Kidney capillary endothelial cell (primary cell): Measurements from ENCODE around the gene CHURC1.

ENCODE experiments used
- DNase-seq: peaks from one replicate; pipeline ENCODE4 v3.0.0-alpha.2; 2018; ENCODE audit warnings: low spot score

CHURC1 gene

DNA sequence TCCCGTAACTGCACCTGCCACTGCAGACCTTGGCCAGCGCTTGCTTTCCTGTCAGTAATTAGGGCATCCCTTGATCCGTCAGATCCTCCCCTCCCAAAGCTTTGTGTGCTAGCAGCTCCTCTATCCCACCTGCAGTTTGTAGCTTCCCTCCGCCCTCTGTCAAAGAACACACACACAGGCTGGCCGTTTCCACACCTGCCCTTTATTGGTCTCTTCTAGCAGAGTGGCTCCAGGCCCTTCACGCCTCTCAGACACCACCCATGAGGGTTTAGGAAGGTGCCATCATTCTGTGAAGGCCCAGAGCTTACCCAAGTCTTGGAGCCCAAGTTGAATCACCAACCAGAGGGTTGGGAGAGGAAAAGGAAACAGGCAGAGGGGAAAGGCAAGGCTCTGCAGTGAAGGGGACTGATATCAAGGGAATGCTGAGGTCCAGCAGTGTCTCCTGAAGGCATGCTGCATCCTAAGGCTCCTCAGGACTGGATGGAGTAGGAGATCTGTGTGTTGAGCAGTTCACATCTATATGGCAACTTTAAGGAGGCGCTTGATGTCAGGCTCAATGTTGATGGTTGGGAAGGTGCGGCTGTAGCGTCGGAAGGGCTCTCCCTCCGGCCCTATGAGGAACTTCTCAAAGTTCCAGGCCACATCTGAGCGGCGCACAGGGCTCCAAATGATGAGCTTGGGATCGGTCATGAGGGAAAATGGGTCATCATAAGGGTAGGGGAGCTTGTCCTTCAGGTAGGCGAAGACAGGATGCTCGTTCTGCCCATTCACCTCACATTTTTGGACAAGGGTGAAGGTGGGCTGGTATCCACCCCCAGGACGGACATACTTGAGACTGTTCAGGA lies 24.9 kb downstream of the CHURC1 start:
- no peak for DNase-seq

DNA sequence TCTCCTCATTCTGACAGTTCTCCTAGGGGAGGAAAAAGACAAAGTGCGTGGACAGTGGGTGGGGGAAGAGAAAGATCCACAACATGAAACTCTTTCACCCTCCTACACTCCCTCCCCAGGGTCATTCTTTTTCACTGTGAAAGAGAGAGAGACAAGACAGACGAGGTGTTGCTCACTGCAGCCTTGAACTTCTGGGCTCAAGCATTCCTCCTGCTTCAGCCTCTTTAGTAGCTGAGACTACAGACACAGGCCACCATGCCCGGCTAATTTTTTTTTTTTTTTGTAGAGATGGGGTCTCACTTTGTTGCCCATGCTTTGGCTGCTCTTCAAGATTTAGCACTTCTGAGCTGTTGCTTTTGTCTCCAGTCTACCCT lies 25.5 kb downstream of the CHURC1 start:
- no peak for DNase-seq

DNA sequence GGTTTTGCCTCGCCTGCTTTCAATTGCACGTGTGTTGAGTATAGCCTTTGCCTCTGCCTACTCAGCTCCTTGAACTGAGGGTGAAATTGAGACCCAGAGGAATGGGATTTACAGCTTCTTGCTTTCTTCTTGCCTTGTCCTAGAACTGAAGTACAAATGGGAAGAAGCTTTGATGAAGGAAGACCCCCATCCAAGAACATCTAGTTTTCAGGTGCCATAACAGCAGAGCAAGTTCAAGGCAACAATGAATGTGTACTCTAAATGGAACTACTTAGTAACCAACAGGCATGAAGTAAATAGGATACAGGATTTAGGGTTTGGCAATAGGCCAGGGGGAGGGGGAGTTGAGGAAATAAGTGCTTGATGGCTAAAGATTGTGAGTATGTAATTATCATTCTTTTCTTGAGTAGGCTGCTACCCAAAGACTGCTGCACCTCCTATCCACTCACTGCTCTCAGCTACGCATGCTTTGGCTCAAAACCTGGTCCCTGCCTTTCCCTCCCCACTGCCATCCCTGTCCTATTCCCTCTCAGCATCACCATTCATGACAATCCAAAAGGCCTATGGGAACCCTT lies 26.2 kb downstream of the CHURC1 start:
- DNase-seq: no peak

DNA sequence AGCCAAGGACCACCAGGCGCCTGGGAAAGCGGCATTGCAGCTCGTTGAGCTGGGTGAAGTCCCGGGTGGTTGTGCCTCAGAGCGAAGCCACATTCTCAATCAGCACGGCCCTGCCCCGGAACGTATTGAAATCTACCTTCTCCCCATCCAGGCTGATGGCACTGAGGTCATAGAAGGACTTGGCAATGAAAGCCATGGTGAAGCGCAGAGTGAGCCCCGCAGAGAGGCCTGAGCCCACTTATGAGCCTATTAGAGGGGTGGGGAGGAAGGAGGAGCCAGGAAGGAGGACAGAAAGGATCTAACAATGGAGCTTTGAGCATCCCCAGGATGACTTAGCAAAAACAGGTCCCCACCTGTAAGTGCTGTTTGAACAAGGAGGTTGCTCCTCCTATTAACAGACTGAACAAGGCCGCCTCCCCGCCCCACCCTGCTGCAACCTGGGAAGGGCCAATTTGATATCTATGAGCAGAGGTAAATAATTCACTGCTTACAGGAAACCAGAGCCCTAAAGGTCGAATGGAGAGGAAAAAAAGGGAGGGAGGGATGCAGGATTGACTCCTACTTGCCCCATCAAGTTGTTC lies 28.4 kb downstream of the CHURC1 start, which contains the start of gene GPX2:
GPX2 (minus strand) TSS at position 215 of the 581 bp plus-strand sequence; CDS start at position 196, 19 bp downstream.
- DNase-seq: no peak

DNA sequence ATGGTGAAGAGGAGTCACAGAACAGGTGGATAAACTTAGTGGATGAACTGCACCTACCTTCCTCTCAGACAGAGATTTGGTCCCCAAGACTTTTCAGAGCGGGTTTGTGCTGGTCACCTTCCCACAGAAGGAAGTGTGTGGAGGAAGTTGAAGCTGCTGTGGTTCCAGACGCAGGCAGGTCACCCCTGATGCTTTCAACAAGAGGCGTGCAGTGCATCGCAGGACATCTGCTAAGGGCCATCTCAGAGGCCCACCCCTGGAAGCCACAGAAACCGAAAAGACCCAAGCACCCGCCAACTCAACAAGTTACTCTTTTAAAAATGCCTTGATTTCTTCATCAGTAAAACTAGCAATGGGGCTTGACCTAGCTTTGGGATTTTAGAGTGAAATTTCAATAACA lies 29.3 kb downstream of the CHURC1 start:
- no peak for DNase-seq

DNA sequence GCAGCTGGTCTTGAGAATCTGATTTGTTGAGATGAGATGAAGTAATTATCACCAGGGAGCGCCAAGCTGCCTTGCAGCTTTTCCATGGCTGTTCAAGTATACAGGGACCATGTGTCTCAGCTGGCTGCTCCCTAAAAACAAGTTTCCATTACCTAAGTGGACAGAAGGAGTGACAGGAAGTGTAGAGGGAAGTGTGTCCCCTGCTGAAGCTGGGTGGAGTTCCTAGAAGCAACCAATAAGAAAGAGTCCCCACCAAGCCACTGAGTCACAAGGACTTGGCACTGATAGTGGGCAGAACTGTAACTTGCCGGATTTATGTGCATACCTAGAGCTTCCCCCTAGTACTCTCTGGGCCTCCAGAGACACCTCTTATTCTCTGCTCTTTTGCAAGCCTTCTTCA lies 29.8 kb downstream of the CHURC1 start:
- DNase-seq: no peak

DNA sequence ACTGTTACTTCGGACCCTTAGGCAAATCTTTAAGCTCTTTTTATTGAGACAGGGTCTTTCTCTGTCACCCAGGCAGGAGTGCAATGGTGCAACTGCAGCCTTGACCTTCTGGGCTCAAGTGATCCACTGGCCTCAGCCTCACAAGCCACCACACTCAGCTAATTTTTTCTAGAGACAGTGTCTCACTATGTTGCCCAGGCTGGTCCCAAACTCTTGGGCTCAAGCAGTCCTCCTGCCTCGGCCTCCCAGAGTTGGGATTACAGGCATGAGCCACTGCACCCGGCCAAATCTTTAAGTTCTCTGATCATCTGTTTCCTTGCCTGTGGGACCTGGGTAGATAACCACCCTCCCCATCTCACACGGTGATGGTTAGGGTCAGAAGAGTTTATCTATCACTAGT lies 30.6 kb downstream of the CHURC1 start:
- no peak for DNase-seq

DNA sequence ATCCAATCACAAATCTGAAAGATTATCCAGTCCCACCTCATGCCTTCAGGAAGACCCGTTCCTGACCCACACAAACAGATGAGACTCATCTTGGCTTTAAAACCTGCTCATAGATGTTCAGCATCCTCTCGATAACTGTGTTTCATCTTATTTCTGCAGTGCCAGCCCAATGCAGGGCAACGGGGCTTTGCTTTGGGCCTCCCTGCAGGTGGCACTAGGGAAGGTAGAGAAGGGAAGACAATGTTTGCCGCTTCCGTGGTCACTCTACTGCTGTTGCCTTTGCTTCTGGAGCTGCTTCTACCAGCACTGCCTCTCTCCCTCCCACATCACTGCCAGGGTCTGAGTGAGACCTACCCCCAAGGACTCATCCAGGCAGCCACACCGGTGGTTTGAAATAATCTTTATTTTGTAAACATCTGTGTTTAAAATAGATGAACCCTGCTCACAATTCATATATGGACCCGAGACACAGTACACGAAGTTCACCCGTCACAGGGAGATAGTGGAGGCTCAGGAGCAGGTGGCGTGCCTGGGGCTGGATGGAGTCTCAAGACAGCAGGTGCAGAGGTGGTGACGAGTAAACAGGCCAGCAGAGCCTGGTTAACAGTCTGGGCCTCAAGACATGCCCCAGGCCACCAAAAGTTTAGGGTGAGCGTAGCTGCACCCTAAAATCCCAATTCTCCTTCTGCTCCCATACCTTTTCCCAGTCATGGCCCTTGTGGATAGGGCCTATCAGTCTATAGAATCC lies 31.4 kb downstream of the CHURC1 start:
- DNase-seq: no peak

DNA sequence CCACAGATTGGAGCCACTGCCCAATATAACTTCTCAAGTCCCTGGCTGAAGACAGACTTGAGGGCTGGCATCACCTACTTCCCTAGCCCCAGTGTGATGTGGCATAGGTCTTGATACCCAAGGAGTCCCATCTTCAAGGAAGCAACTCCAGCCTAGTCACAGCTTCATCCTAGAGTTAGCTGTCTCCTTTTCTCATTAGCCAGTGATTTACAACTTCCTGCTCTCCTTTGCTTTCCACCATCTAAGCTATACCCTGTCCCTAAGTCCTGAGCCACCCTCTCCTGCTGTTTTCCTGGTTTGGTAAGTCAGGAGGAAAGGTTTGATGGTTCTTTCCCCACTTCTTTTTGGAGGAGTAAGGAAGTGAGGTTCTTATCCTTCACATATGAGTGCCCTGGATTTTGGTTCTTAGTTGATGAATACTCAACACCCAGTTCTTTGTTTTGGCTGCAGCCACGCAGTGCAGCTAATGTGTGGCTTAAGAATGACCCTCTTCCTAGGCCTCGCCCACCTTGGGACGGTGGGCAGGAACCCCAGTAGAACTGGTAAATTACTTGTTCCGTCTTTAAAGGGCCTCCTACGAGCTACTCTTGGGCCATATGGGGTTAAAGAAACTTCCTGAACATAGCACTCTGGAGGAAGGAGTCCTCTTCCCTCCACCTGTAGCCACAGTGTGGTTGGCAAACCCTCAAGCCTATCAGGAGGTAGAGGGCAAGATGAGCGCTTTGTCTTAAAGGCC lies 32.2 kb downstream of the CHURC1 start:
- no peak for DNase-seq

DNA sequence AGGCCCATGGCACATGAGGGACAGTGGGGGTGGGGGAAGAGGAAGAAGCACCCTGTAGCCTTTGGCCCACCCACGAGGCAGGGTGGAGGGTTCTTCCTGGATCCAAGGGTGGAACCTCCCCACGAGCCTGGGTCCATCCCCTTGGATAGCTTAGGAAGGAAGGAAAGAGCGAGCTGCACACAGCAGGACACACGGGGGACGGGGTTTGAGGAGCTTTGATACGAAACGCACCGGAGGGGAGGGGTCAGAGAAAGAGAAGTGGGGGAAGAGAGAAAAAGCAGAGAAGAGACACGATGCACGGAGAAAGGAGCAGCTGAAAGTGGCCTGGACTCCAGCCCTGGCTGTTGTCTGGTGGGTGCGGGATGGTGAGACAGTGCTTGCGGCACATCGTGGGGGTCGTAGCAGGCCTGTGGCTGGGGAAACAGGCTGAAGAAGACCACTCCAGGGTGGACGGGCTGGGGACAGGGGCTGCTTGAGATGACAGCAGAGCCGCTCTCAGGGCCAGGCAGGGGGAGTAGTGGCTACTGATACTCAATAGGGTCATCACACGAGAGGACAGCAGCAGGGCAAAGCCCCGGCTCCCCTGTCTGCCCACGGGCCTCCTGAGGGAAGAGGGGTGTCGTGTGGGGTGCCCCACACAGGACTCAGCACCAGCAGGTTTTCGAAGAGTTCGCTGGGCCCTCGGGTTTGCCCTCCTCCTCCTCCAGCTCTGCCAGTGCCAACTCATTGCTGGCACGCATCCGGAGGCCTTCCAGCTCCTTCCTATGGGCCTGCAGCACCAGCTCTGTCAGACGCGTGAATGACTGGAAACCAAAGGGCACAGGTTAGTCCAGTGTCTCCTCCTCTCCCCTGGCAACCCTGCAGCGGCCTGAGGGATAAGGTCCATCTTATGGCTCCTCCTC lies 33.7 kb downstream of the CHURC1 start:
- no peak for DNase-seq

DNA sequence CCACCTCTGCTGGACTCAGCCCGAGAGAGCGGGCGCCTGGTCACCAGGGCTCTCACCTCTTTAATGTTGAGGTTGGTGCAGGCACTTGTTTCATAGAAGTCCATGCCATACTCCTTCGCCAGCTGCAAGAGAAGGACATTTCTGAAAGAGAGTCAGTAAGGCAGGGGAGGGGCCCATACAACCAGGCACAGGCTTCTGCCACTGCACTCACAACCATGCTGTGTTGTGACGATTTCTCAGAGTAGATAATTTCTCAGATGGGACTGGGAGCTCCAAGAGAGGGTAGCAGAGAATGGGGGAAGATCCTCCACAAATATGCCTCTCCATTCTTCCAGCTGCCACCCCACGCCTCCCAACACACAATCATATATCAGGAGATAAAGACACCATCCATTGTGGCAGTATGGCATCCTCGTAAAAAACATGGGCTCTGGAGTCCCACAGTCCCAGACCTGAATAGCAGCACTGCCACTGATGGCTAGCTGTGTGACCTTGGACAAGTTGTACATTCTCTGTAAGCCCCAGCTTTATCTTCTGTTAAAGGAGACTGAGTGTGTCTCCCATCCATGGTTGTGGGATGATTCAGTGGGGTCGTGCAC lies 34.5 kb downstream of the CHURC1 start:
- DNase-seq: no peak

DNA sequence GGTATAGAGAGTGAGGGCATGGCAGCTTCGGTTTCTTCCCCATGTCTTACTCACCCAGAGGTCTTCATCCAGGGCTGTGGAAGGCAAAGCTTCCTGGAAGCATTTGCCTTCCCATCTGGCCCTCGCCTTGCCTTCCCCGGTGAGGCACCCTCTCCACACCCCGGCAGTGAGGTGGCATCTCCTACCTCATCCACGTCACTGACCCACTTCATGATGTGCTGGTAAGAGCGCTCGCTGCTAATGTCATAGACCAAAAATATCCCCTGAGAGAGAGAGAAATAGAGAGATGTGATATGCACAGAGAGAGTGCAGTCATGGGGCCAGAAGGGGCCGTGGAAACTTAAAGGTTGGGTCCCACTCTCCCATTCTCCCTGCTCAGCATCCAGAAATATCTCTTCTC lies 36.6 kb downstream of the CHURC1 start:
- DNase-seq: no peak

DNA sequence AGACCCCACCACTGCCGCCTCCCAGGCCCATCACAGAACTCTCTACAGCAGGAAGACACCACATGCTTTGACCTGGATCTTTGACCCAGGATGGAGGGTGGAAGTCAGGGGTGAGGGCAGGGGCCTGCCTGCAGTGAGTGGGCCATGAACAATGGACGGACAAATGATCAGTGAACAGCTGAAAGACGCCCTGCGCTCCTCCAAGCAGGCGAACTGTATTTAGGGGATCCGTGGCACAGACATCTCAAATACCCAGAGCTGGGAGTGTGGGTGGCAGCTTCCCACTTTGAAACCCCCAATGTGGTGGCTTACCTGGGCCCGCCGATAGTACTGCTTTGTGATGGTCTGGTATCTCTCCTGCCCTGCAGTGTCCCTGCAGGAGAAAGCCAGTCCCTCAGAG lies 37.0 kb downstream of the CHURC1 start:
- DNase-seq: no peak

DNA sequence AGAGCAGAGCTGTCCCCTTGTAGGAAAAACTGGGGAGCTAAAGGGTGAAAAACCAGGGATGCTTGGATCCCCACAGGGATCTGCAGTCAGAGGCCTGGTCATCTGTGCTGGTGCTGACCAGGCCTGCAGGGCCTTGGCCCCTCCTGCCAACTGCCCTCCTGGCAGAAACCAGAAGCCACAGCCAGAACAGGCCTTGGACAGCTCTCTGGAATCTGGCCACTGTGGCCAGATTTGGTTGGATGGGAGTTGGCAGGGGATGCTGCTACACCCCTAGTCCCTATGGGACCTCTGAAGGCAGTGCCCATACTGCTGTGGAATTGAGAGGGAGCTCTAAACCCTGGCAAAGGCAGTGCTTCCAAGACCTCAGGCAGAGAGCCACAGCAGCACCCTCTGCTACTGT lies 37.5 kb downstream of the CHURC1 start:
- no peak for DNase-seq

DNA sequence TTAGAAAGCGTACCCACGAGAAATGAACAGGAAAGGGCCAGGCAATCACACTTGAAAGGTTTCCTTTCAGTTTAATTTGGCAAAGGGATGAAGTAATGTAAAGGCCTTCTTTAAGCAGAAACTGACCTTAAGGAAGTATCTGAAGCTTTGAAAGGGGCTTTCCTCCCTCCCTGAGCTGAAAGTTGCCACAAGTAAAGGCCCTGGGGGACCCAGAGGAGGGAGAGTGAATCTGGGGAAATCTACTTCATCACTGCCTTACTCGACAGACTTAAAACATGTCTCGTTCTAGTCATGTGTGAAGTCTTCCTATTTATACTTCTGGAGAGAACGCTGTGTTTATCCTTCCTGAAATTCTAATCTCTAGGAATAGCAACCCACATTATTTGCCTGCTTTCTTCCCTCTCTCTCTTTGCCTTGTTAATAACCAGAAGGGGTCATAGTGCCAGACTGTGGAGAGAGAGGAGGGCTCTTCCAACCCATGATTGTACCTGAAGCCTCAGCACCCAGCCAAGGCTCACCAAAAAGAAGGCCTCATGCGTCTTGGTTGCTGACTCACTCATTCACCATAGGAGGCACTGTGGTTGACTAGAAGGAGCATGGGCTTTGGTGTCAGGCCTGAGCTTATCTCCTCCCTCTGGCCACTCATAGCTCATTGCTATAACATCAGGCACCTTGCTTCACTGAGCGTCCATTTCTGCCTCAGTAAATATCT lies 38.5 kb downstream of the CHURC1 start:
- DNase-seq: no peak

DNA sequence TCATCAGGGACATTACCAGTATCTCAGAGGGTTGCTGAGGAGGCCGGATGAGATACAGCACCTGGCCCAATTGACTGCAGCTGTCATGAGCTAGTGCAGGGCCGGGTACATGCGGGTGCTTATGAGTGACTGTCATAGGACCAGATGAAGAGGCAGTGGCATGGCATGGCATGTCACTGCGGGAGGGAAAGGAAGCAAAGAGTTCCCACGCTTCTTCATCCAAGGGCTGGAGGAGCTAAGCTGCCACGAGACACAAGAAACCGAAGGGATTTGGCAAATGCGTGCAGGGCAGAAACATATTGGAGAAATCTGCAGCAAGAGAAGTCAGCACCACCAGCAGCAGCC lies 39.0 kb downstream of the CHURC1 start:
- DNase-seq: no peak

DNA sequence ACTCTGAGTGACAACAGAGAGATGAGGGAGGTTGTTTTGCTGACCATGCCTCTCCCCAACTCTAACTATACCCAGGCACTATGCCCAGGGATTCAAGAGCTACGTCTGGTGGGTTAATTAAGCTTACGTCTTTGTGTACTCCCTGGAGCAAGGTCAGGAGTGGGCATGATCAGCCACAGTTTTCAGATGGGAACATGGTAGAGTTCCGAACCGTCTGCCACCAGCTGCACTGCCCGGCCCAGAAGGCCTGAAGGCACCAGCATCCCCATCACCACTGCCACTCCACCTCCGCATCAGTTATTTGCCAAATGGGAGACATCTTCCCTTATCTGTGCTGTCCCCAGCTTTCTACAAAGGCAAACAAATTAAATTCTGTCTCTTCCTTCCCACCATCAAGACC lies 39.4 kb downstream of the CHURC1 start:
- no peak for DNase-seq

DNA sequence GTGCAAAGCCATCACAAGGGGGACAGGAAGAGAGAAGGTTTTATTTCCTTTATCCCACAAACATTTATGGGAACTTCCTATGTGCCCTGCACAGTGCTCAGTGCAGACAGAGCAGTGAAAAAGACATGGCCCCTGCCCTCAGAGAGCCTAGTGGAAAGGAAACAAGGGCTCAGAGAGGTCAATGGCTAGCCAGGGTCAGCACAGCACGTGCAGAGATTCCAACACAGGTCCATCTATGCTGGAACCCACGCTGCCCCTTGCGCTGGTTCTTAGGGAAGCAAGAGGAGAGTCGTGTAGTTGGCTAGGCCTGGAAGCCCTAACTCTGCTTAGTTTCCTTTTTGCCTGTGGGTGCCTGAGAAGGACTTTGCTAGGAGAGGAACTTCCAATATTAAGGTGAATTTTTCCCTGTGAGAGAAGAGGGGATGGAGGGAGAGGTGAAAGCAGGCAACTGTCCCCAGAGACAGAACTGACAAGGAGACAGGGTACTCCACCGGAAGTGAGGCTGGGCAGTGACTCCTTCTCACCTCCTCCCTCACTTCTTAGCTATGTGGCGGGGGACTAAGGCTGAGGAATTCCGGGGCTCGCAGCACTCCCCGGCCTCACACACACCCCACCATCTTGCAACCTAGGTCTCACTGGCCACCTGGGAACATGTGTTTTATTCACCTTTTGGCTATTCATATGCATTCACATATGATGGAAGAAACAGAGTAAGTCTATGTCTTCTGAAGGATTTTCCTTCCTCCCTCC lies 40.4 kb downstream of the CHURC1 start:
- DNase-seq: no peak

DNA sequence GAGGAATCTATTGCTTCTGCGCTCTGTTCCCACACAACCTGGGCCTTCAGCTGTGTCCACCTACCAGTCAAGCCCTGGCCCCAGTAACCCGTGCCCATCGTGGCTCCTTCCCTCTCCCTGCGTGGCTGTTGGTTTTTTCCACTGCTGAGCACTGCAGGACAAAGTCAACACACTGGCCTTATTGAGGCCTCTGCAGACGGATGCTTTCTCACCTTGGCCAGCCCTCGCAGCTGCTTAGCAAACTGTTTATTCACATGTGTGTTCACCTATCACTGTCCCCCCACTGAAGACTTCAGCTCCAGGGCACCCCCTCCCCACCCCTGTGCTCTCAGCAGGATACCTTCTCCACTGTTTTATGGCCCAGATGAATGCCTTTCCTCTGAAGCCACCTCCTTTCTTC lies 41.0 kb downstream of the CHURC1 start:
- DNase-seq: no peak
